GDM1 (cell line): ENCODE data around the gene CALY.
"Not testable (repeated sequence)": the region's sequence is repeated elsewhere in the genome, so short reads cannot be mapped to it uniquely, and the experiment has no call there.

Experiments used
- DNase-seq: peaks from one replicate; lab custom pipeline; 2025; lab: John Stamatoyannopoulos, UW

The CALY gene

GRCh38 chr10:133336577-133337369, at the start of gene CALY:
TSS of gene CALY (minus strand) at chr10:133336896. CDS start at chr10:133328989, 7,907 bp downstream.
- peak; percentile 46 for DNase-seq

DNA sequence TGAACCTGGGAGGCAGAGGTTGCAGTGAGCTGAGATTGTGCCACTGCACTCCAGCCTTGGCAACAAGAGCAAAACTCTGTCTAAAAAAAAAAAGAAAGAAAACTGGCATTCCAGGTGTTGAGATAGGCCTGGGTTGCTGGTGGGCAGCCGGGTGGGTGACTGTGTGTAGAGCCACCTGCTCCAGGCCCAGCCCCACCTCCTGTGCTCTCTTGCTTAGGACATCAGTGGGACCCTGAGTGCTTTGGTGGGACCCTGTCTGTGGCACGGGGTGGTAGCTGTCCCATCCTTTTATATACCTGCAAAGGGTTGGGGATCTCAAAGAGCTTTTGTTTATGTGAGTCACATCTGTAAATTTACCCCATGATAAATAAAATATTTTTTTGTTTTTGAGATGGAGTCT, 48.5 kb upstream of the CALY start:
- no peak for DNase-seq

DNA sequence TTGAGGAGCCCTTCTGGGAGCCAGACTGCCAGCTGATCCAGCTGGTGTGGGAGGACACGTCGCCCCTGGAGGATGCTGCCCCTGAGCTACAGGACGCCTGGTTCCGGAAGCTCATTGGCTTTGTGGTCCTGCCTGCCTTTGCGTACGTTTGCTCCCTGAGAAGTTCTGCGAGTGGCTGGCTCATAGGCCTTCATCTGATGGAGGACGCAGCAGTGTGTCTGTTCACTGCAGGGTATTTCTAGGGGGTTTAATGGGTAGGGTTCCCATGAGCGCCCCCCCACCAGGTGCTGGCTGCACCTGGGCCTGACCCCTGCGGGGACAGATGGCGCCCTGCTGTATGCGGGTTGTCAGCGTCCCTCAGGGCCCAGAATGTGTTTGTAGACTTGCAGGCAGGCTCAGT, 47.4 kb upstream of the CALY start:
- DNase-seq = no peak

DNA sequence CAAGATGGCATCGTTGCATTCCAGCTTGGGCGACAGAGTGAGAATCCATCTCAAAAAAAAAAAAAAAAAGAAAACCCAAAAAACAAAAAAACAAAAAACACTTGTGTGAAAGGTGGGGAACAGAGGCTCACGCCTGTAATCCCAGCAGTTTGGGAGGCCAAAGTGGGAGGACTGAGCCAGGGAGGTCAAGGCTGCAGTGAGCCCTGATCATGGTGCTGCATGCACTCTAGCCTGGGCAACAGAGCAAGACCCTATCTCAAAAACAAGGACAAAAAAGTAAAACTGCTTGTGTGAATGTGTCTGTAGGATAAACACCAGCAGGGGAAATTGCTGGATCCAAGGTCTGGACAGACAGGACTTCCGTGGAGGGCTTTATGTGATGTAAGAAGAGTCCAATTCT, 46.9 kb upstream of the CALY start:
- no peak for DNase-seq

DNA sequence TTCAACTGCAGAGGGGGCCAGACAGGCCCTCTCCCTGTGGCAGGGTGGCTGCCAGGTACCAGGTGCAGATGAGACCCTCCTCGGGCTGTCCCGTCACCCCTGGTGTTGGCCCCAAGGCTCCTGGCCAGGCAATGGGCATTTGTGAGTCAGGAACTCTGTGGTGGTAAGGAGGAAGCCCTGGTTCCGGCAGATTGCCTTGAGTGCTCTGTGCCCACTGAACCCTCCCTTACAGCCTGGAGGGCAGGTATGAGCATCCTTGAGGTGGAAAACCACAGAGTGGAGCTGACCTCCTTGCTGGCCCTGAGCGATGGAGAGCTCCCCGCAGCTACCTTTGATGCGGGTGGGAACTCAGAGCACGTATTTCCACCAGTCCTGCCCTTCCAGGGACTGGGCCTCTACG, 44.3 kb upstream of the CALY start:
- no peak for DNase-seq

DNA sequence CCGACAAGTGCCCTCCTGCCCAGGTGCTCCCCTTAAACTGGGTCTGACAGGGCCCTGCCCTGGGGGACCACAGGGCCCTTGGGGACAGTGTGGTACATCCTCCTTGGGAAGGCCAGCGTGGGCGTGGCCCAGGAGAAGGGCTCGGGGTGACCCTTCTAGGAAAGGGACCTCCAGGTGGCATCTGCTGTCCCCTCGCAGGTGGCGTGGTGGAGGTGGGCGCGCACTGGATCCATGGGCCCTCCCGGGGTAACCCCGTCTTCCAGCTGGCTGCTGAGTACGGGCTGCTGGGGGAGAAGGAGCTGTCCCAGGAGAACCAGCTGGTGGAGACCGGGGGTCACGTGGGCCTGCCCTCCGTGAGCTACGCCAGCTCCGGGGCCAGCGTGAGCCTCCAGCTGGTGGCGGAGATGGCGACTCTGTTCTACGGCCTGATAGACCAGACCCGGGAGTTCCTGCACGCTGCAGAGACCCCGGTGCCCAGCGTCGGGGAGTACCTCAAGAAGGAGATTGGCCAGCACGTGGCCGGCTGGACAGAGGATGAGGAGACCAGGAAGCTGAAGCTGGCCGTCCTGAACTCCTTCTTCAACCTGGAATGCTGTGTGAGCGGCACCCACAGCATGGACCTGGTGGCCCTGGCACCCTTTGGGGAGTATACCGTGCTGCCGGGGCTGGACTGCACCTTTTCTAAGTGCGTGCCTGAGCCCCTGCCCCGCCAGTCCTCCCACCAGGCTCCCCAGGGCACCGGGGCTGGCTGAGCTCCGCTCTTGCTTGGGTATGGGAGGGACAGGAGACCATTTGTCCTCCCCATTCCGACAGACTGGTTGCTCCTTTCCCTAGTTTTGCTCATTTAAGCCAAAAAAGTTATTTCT, 43.3 kb upstream of the CALY start:
- no peak for DNase-seq

DNA sequence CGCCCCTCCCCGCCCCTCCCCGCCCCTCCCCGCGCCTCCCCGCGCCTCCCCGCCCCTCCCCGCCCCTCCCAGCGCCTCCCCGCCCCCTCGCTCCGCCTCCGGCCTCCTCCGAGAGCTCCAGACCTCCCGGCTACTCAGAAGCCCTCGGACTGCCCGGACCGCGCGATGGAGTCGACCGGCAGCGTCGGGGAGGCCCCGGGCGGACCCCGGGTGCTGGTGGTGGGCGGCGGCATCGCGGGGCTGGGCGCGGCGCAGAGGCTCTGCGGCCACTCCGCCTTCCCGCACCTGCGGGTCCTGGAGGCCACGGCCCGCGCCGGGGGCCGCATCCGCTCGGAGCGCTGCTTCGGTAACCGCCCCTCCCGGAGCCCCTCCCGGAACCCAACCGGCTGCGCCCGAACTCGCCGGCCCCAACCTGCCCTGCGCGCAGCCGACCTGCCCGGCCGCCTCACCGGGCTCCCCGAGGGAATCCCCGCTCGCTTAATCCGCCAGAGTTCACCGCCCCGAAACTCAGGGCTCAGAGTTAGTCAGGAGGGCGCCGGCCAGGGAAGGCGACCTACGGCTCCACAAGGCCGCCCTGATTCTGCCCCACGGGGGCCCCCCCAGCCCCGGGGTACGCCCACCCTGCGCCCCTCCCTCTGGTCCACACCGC, 42.6 kb upstream of the CALY start, which contains the start of gene PAOX:
Gene PAOX, plus strand, starts transcription at position 111 of the 649 bp plus-strand sequence. Its CDS starts 55 bp downstream, at position 166.
- DNase-seq = no peak

DNA sequence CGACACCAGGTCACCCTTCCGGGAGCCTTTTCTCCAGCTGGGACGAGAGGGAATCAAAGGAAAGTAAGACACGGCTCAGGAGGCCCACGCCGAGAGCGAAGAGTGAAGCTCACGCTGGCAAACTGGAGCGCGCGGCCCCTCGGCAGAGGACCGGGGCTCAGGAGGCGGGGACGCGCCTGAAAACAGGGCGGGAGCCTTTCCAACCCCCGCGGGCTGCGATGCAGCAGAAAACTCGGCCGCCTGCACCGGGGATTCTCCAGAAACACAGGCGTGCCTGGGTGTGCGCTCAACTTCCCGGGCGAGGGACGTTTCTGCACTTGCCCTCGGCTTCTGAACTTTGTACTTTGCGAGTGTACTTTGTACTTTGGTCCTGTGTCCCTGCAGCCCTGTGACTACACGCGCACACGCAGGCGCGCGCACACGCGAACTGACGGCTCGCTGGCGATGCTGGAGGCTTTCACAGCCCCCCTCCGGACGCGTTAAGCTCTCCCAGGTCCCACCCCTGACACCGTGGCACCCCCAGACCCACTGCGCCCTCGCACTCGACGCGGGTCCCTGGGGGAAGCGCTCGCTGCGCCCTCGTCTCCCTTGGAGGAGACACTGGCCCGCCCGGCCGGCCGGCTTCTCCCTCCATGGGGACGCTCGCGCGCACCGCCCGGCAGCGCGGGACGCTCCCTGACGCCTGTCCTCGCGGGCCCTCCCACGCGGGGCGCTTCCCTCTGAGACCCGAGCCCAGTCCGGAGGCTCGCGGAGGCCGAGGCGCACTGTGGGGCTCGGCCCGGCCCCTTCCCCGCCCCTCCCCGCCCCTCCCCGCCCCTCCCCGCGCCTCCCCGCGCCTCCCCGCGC, 41.8 kb upstream of the CALY start:
- DNase-seq = peak; percentile 39

DNA sequence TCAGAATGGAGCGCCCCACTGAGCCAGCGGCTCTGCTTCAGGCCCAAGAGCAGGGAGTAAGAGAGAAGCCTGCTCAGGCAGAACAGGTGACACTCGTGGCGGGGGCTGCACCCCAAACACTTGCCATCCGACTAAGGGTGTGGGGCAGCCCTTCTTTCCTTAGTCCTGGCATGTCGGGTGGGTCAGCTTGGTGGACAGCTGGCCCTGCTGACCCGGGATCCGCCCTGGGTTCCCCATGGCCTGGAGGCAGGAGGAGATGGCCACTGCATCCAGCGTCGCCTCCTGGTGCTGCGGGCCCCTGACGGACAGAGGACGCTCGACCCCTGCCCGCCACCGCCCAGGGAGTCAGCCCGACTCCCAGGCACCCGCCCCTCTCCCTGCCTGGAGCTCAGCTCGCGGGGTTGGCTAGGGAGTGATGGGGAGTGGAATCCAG, 41.1 kb upstream of the CALY start:
- no peak for DNase-seq

- no peak for DNase-seq
These were observed 40.5 kb upstream of the CALY start for GRCh38 chr10:133377025-133377817.

DNA sequence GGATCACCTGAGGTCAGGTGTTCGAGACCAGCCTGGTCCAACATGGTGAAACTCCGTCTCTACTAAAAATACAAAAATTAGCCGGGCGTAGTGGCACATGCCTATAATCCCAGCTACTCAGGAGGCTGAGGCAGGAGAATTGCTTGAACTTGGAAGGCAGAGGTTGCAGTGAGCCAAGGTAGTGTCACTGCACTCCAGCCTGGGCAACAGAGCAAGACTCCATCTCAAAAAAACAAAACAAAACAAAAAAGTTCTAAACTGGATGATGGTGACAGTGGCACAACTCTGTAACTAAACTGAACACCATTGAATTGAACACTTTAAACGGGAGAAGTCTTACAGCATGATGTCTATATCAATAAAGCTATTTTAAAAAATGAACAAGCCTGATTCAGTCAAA, 39.5 kb upstream of the CALY start:
- DNase-seq = not testable (repeated sequence)

- DNase-seq = no peak
These were observed 38.8 kb upstream of the CALY start for GRCh38 chr10:133375357-133376115.

GRCh38 chr10:133373174-133374090, 36.7 kb upstream of the CALY start, which contains the start of gene ECHS1:
TSS of gene ECHS1 (minus strand) at chr10:133373354. CDS start at chr10:133373333, 21 bp downstream.
- peak; percentile 91 for DNase-seq

GRCh38 chr10:133372507-133372906, 35.8 kb upstream of the CALY start:
- DNase-seq = no peak

DNA sequence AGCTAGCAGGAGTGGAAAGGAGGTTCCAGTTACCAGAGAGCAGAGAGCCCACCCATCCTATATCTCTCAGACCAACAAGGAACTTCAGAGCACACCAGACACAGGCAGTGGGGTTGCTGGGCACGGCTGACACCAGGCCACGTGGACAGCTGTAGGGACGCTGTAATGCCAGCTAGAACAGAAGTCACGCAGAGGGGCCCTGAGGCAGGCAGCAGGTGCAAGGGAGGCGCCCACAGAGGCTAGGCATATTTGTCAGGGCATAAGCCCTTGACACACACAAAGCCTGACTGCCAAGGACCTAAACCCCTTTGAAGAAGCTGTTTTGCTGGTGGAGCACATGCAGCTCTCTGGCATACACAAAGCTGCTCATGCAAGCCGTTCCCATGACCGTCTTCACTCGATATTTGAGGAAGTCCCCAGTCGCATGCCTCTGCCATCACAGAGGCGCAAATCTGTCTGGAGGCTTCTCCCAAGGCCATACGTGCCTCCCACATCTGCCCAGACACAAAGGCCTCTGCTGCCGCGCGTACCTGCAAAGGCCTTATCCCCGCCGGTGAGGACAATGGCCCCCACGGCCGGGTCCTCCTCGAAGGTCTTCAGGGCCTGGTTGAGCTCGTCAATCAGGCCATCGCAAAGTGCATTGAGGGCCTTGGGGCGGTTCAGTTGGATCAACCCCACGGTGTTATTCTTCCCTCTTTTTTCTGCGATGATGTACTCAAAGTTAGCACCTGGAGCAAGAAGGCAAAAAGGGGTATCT, 33.5 kb upstream of the CALY start:
- DNase-seq = no peak

DNA sequence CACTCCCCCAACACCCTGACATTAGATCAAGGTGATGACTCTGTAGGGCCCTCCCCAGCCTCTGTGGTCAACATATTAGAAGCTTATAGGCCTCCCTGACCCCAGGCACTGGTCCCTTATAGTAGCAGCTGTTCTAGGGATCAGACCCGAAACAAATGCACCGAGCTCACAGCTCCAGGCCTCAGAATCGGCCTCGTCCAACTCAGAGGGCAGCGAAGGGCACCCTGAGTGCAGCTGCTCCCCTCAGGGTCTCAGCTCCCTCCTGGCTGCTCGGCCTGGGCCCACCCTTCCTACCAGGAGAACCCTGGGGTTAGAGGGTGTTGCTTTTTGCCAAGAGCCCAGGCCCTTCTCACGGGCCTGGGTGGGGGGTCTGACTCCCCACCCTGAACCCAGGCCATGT, 31.5 kb upstream of the CALY start:
- no peak for DNase-seq

DNA sequence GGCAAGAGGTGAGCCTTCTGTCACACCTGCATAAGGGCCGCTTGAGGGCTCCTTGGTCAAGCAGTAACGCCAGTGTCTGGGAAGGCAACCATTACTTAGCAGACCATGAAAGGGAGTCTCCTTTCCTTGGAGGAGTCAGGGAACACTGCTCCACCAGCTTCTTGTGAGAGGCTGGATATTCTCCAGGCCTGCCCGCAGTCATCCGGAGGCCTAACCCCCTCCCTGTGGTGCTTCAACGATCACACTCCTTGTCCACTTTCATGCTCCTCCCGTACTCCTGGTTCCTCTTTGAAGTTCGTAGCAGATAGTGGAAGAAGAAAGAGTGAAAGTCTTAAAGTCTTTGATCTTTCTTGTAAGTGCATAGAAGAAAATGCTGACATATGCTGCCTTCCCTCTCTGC, 30.8 kb upstream of the CALY start:
- not testable (repeated sequence) for DNase-seq

DNA sequence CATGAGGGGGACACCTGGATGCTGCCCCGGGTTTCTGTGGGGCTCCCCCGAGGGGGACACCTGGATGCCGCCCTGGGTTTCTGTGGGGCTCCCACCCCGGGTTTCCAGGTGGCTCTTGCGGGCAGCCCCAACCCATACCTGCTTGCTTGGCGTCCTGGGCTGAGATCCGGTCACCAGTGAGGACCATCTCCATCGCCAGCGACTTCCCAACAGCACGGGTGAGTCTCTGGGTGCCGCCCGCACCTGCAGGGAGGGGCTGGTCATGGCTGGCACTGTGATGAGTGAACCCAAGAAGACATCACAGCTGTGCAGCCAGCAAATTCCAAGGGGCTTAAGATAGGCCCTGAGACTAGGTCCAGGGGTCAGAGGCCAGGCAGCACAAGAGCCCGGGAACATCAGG, 30.1 kb upstream of the CALY start:
- DNase-seq = no peak
